Measurements from ENCODE around the gene AURKAIP1.

Gene AURKAIP1

GRCh38 chr1:1331068-1331965 is 43.7 kb downstream of the AURKAIP1 start, which contains the start of gene TAS1R3:
TAS1R3 (plus strand) TSS chr1:1331280; CDS start chr1:1331346, 66 bp downstream.
- DNase-seq = no peak

GRCh38 chr1:1330366-1331067 is 44.5 kb downstream of the AURKAIP1 start:
- DNase-seq = no peak

- DNase-seq = no peak
Measured at GRCh38 chr1:1329304-1330210, 45.5 kb downstream of the AURKAIP1 start.

GRCh38 chr1:1328254-1328653 is 46.8 kb downstream of the AURKAIP1 start:
- DNase-seq = no peak

GRCh38 chr1:1327291-1327690 is 47.7 kb downstream of the AURKAIP1 start:
- no peak for DNase-seq

- DNase-seq = no peak
Measured at GRCh38 chr1:1326075-1326605, 48.9 kb downstream of the AURKAIP1 start.

GRCh38 chr1:1325288-1326074 is 49.5 kb downstream of the AURKAIP1 start:
- no peak for DNase-seq

GRCh38 chr1:1324524-1325287 is 50.3 kb downstream of the AURKAIP1 start, which contains the start of the genes CPTP and INTS11:
CPTP (plus strand) TSS chr1:1324802; CDS start chr1:1326911, 2,109 bp downstream.
INTS11 (minus strand) TSS chr1:1324660; CDS start chr1:1324608, 52 bp downstream.
- peak; percentile 69 to 81 for DNase-seq

- DNase-seq = no peak
Measured at GRCh38 chr1:1324084-1324523, 50.9 kb downstream of the AURKAIP1 start.

Data from Kasumi-1 (cell line).